ENCODE data around the gene JADE2. TPM values are rescaled to one million over a fixed set of nuclear protein-coding genes. Genes with fewer than 3 reads are reported as not detected.
"Not testable (repeated sequence)": the region's sequence is repeated elsewhere in the genome, so short reads cannot be mapped to it uniquely, and the experiment has no call there.

Gene JADE2
- polyA plus RNA-seq, 2 of the 4 experiments (the other 2 are of a cell fraction): 24.0 to 27.1 TPM

DNA sequence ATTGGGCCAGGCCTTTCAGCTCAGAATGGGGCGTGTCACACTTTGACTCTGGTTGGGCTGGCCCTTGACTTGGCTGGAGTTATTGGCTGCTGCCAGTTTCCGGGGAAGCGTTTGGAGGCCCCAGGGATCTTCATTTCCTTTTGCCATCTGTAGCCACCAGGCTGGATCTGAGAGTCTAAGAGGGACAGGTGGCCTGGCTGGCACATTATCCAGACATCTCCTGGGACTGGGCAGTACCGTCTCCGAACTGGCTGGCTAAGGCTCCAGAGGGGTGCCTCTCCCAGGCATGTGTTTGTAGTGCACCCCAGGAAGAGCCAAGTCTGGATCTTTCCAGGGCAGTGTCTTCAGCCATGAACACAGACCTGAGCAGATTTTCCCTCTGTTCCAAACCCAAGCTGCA, 9.7 kb upstream of the JADE2 start (continued):
- TF ChIP-seq, protein P1, sequence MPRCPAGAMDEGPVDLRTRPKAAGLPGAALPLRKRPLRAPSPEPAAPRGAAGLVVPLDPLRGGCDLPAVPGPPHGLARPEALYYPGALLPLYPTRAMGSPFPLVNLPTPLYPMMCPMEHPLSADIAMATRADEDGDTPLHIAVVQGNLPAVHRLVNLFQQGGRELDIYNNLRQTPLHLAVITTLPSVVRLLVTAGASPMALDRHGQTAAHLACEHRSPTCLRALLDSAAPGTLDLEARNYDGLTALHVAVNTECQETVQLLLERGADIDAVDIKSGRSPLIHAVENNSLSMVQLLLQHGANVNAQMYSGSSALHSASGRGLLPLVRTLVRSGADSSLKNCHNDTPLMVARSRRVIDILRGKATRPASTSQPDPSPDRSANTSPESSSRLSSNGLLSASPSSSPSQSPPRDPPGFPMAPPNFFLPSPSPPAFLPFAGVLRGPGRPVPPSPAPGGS (IDR thresholded peaks at IDR 0.05): no peak

GRCh38 chr5:134516984-134517383, 8.5 kb upstream of the JADE2 start:
- H3K27ac ChIP-seq; FAIRE-seq; H3K9me3 ChIP-seq; DNase-seq (ENCODE audit: low read depth in 1 of 2, low spot score in 1 of 2); ATAC-seq; POLR2A ChIA-PET; H3K4me2 ChIP-seq; H3K4me3 ChIP-seq: not testable (repeated sequence)
- CTCF ChIA-PET: interaction anchor here (0.7 to 2.9 kb wide), 7 partner anchors 9 to 106 kb away, joined by 3 to 10 read pairs (median 6); partner anchors contain the start of gene CDKN2AIPNL
- H3K4me1 ChIP-seq: peaks cover 19% of the 10 kb centered on the region
- 90% methylated on average over 8 of the region's 8 CpGs for WGBS (ENCODE audit: missing lambda C conversion rate)

DNA sequence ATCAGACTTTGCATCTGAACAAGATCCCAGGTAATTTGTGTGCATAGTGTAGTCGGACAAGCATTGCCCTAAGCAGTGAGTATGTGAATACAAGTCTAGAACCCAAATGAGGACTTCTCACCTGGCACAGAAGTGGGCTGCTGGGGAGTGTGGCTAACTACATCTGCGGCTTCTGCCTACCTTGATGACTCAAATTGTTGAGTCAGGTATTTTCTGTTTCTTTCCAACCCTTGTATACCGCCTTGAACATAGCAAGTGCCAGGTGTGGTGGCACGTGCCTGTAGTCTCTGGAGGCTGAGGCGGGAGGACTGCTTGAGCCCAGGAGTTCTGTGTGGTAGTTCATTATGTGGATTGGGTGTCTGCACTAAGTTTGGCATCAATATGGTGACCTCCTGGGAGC, 7.9 kb upstream of the JADE2 start:
- TF ChIP-seq NPAS2 (CRISPR knock-in tag; IDR thresholded peaks at IDR 0.05; ENCODE audit: borderline replicate concordance) (no peak), MAFK (IDR thresholded peaks at IDR 0.05; ENCODE audit: partially characterized antibody) (peak; percentile 69), RARB (CRISPR knock-in tag; IDR thresholded peaks at IDR 0.05) (no peak)
- no peak overlapping the region for H3K4me2 ChIP-seq
- ChIA-PET CTCF (interaction anchor here (1.0 to 2.9 kb wide), 6 partner anchors 9 to 106 kb away, joined by 4 to 10 read pairs (median 6); partner anchors contain the start of gene CDKN2AIPNL), POLR2A (no interaction called here)
- DNase-seq (ENCODE audit: low read depth in 1 of 2, low spot score in 1 of 2): no peak
- WGBS (ENCODE audit: missing lambda C conversion rate): 92% methylated on average over 5 of the region's 5 CpGs
- H3K4me3 ChIP-seq: no peak overlapping the region
- FAIRE-seq: no peak
- H3K9me3 ChIP-seq: no peaks in the 10 kb centered on the region
- no peak overlapping the region for H3K27ac ChIP-seq
- peaks cover 14% of the 10 kb centered on the region for H3K4me1 ChIP-seq
- no peak for ATAC-seq

DNA sequence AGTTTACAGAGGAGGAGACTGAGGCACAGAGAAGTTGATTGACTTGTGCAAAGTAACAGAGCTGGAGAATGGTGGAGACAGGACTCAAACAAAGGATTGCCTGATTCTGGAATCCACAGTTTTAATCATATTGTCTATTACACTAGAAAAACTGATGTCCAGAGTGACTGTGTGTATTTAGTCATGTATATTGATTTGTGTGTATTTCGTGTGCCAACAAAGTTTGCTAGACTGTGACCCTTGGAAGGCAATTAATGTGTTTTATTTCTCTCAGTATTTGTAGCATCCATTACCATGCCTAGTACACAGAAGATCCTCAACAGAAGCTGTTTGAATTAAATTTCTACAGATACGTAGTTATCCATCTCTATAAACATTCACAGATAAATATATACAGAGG, 5.5 kb upstream of the JADE2 start:
- Histone ChIP-seq H3K9me3 (no peaks in the 10 kb centered on the region), H3K4me2 (no peak overlapping the region), H3K4me3 (no peak overlapping the region), H3K27ac (no peak overlapping the region), H3K4me1 (peaks cover 15% of the 10 kb centered on the region)
- ChIA-PET POLR2A (interaction anchor here (1.1 kb wide), 1 partner anchor 8 kb away, joined by 3 read pairs; no protein-coding TSS in a partner anchor), CTCF (interaction anchor here (0.7 to 1.9 kb wide), 4 partner anchors 9 to 53 kb away, joined by 3 to 6 read pairs (median 4); no protein-coding TSS in a partner anchor)
- DNase-seq (ENCODE audit: low read depth in 1 of 2, low spot score in 1 of 2): no peak
- ATAC-seq: no peak
- no peak for FAIRE-seq
- TF ChIP-seq RCOR1 (IDR thresholded peaks at IDR 0.05; ENCODE audit: low read depth, low read length) (no peak), BHLHE40 (IDR thresholded peaks at IDR 0.05; ENCODE audit: low read depth, low read length) (no peak), HOXA7 (CRISPR knock-in tag; IDR thresholded peaks at IDR 0.05) (no peak), NR3C1 (IDR thresholded peaks at IDR 0.05) (no peak), PHF8 (IDR thresholded peaks at IDR 0.05; ENCODE audit: borderline replicate concordance, low read depth) (no peak), ZNF302 (CRISPR knock-in tag; IDR thresholded peaks at IDR 0.05) (no peak), CHD4 (IDR thresholded peaks at IDR 0.05; ENCODE audit: borderline replicate concordance) (no peak), EP300 (IDR thresholded peaks at IDR 0.05) (no peak), JUN (IDR thresholded peaks at IDR 0.05) (no peak), NPAS2 (CRISPR knock-in tag; IDR thresholded peaks at IDR 0.05; ENCODE audit: borderline replicate concordance) (no peak), JUNB (IDR thresholded peaks at IDR 0.05) (no peak), EHF (CRISPR knock-in tag; IDR thresholded peaks at IDR 0.05) (no peak), HMGXB4 (CRISPR knock-in tag; IDR thresholded peaks at IDR 0.05; ENCODE audit: borderline replicate concordance) (no peak), KDM5A (IDR thresholded peaks at IDR 0.05) (no peak), EHMT2 (IDR thresholded peaks at IDR 0.05; ENCODE audit: low read depth) (no peak), MYC (IDR thresholded peaks at IDR 0.05; ENCODE audit: borderline replicate concordance, low read length) (no peak), ZC3H11A (IDR thresholded peaks at IDR 0.05) (no peak)
- TF ChIP-seq, protein P1 (IDR thresholded peaks at IDR 0.05): no peak
- TF ChIP-seq, protein P2, sequence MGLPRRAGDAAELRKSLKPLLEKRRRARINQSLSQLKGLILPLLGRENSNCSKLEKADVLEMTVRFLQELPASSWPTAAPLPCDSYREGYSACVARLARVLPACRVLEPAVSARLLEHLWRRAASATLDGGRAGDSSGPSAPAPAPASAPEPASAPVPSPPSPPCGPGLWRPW (IDR thresholded peaks at IDR 0.05): no peak
- whole genome bisulfite sequencing (ENCODE audit: missing lambda C conversion rate): 84% methylated on average over 2 of the region's 2 CpGs

Measured in A549 (cell line).